Measurements from ENCODE around the gene CCDC197.

DNA sequence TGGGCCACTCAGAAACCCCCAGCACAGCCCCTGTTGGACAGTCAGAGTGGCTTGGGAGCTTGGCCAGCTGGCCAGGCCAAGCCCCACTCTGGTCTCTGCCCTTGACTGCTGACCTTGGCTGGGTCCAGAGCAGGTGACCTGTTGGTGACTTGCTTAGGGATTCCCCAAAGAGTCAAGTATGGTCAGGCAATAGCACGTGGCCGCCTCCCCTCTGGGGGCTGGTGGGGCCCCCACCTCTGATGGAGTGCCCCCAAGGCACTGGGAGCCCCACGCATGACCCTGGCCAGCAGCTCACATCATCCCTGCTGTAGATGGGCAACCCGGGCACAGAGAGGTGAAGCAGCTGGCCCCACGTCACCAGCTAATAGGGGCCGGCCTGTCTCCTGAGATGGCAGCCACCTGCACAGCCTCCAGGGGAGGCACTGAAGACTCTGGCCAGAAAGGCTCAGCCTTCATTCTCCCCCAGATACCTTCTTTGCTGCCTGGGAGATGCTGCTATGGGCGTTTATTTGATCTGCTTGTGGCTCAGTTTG is 1.8 kb downstream of the CCDC197 start:
- TF ChIP-seq, protein P1, sequence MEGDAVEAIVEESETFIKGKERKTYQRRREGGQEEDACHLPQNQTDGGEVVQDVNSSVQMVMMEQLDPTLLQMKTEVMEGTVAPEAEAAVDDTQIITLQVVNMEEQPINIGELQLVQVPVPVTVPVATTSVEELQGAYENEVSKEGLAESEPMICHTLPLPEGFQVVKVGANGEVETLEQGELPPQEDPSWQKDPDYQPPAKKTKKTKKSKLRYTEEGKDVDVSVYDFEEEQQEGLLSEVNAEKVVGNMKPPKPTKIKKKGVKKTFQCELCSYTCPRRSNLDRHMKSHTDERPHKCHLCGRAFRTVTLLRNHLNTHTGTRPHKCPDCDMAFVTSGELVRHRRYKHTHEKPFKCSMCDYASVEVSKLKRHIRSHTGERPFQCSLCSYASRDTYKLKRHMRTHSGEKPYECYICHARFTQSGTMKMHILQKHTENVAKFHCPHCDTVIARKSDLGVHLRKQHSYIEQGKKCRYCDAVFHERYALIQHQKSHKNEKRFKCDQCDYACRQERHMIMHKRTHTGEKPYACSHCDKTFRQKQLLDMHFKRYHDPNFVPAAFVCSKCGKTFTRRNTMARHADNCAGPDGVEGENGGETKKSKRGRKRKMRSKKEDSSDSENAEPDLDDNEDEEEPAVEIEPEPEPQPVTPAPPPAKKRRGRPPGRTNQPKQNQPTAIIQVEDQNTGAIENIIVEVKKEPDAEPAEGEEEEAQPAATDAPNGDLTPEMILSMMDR (IDR thresholded peaks at IDR 0.05) = no peak
- no peak for TF ChIP-seq POLR2A (IDR thresholded peaks at IDR 0.05)
- TF ChIP-seq EP300 (IDR thresholded peaks at IDR 0.05) = no peak

All from ovary (tissue), 3 donors.